Testis (tissue), 3 donors: ENCODE measurements around the gene GFOD1. TPM values are rescaled to one million over a fixed set of nuclear protein-coding genes. Genes with fewer than 3 reads are reported as not detected.
"Not testable (repeated sequence)": the region's sequence is repeated elsewhere in the genome, so short reads cannot be mapped to it uniquely, and the experiment has no call there.

Experiments
- DNase-seq: peaks from one replicate; pipeline ENCODE4 v3.0.0-alpha.2; 2019
- H3K27ac ChIP-seq, 2 donors: fragments of 200-600 bp; sonication (generic); one replicate each; pipeline ENCODE4 v1.5.1; 2019
- H3K27me3 ChIP-seq: fragments of 200-600 bp; sonication (generic); one replicate; pipeline ENCODE4 v1.5.1; 2019
- H3K36me3 ChIP-seq: fragments of 200-600 bp; sonication (generic); one replicate; pipeline ENCODE4 v1.5.1; 2017; ENCODE audit warnings: low read depth; ENCODE audit errors: missing control alignments
- H3K4me1 ChIP-seq: fragments of 200-600 bp; sonication (generic); one replicate; pipeline ENCODE4 v1.5.1; 2019
- H3K4me3 ChIP-seq, 2 donors: fragments of 200-600 bp; sonication (generic); one replicate each; pipeline ENCODE4 v1.5.1; 2017 to 2019
- H3K9me3 ChIP-seq: fragments of 200-600 bp; sonication (generic); one replicate; pipeline ENCODE4 v1.5.1; 2017
- POLR2A ChIP-seq: fragments of 450-650 bp; IDR thresholded peaks from one replicate; pipeline ENCODE4 v1.6.1; 2017; ENCODE audit warnings: antibody characterized with exemption, mild to moderate bottlenecking, moderate library complexity
- WGBS, 2 donors: methylation state at CpG; one replicate each; pipeline ENCODE4 v1.1.5; 2018; 5-methylcytosine and 5-hydroxymethylcytosine counted together
- intact Hi-C: fragments of 100-400 bp; cut with DNase I; formaldehyde crosslinking; loops from one replicate; pipeline ENCODE4 v1.15.1; 2023; ENCODE audit warnings: low total_unique reads
- polyA plus RNA-seq: library from polyadenylated mRNA; stranded (reverse); fragments of 350-450 nt; fragmentation: Illumina TruSeq; extraction: RNeasy Lipid Tissue Mini Kit (QIAGEN cat#74804); gene quantifications from one replicate; pipeline ENCODE4 v1.2.3, GENCODE V29; 2014; ENCODE audit warnings: low read depth, low replicate concordance; ENCODE audit not compliant: insufficient read depth
- total RNA-seq, 2 donors: library from RNA; depleted of rRNA; stranded (reverse); fragments of >200 nt; gene quantifications; one replicate each; pipeline ENCODE4 v1.2.3, GENCODE V29; 2016
- TF ChIP-seq, protein P1 (sequence below), 3 experiments: fragments of 450-650 bp in 2 of 3; fragments of 200-600 bp in 1 of 3; sonication (generic) in 1 of 3; IDR thresholded peaks; one replicate each; pipeline ENCODE4 v1.5.1; 2016 to 2019; ENCODE audit warnings: antibody characterized with exemption in 3 of 3, mild to moderate bottlenecking in 2 of 3, moderate library complexity in 1 of 3

GFOD1 gene
- total and polyA plus RNA-seq, 3 donors from 2014 or later: 2.5 to 5.4 (median 5.0) TPM

DNA sequence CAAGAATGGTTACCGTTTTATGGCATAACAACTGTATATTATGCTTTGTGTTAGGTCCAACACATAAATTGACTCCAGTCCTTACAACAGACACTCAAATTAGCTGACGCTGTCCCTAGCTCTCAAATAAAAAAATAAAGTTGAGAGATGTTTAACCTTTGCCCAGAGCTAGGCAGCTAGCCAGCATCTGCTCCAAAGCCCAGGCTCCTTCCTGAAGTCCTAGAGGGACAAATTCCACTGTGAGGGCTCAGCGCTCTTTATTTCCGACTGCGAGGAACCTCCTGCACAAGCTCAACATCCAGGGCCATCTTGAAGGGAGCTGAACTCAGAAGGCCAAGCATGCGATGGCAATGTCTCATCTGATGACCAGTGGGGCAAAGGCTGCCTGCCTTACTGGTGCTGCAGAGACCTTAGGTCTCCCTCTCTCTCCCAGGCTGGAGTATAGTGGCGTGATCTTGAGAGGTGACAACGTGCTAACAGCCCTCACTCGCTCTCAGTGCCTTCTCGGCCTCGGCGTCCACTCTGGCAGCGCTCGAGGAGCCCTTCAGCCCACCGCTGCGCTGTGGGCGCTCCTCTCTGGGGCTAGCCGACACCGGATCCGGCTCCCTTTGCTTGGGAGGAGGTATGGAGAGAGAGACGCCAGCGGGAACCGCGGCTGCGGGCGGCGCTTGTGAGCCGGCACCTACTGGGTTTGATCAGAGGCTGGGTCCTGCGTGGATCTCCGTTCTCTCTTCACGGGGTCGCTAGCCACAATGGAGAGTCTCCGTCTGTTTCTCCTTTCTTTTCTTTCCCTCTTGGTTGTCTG is 24.7 kb upstream of the GFOD1 start:
- no peak for DNase-seq
- no peaks in the 10 kb centered on the region for H3K9me3 ChIP-seq
- no peaks in the 10 kb centered on the region for H3K36me3 ChIP-seq
- 60 to 74% methylated on average over 31 to 33 of the region's 33 CpGs for WGBS, 2 donors
- TF ChIP-seq, protein P1, sequence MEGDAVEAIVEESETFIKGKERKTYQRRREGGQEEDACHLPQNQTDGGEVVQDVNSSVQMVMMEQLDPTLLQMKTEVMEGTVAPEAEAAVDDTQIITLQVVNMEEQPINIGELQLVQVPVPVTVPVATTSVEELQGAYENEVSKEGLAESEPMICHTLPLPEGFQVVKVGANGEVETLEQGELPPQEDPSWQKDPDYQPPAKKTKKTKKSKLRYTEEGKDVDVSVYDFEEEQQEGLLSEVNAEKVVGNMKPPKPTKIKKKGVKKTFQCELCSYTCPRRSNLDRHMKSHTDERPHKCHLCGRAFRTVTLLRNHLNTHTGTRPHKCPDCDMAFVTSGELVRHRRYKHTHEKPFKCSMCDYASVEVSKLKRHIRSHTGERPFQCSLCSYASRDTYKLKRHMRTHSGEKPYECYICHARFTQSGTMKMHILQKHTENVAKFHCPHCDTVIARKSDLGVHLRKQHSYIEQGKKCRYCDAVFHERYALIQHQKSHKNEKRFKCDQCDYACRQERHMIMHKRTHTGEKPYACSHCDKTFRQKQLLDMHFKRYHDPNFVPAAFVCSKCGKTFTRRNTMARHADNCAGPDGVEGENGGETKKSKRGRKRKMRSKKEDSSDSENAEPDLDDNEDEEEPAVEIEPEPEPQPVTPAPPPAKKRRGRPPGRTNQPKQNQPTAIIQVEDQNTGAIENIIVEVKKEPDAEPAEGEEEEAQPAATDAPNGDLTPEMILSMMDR (IDR thresholded peaks at IDR 0.05): no peak
- TF ChIP-seq POLR2A: no peak
- no peaks in the 10 kb centered on the region for H3K27me3 ChIP-seq
- peak overlapping the region in 1 of 2 donors; percentile 30 for H3K4me3 ChIP-seq
- H3K4me1 ChIP-seq: peaks cover 5% of the 10 kb centered on the region
- intact Hi-C loops: no loop called here
- no peak overlapping the region for H3K27ac ChIP-seq

DNA sequence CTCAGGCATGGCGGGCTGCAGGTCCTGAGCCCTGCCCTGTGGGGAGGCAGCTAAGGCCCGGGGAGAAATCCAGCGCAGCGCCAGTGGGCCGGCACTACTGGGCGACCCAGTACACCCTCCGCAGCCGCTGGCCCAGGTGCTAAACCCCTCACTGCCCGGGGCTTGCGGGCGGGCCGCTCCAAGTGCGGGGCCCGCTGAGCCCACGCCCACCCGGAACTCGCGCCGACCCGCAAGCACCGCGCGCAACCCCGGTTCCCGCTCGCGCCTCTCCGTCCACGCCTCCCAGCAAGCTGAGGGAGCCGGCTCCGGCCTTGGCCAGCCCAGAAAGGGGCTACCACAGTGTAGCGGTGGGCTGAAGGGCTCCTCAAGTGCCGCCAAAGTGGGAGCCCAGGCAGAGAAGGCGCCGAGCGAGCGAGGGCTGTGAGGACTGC is 23.8 kb upstream of the GFOD1 start:
- H3K4me1 ChIP-seq, H3K27me3 ChIP-seq, H3K9me3 ChIP-seq, DNase-seq, H3K27ac ChIP-seq, intact Hi-C loops, H3K36me3 ChIP-seq: not testable (repeated sequence)
- peak overlapping the region; percentile 24 to 30 for H3K4me3 ChIP-seq
- 73% methylated on average over 15 to 36 of the region's 37 CpGs for WGBS, 2 donors

DNA sequence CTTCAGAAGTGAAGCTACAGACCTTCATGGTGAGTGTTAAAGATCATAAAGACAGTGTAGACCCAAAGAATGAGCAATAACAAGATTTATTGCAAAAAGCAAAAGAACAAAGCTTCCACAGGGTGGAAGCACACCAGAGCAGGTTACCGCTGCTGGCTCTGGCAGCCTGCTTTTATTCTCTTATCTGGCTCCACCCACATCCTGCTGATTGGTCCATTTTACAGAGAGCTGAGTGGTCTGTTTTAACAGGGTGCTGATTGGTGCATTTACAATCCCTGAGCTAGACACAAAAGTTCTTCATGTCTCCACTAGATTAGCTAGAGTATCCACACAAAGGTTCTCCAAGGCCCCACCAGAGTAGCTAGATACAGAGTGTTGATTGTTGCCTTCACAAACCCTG is 23.0 kb upstream of the GFOD1 start:
- 63 to 64% methylated on average over 1 of the region's 1 CpG for WGBS, 2 donors
- H3K9me3 ChIP-seq, intact Hi-C loops, H3K27me3 ChIP-seq, H3K4me1 ChIP-seq, H3K36me3 ChIP-seq, H3K27ac ChIP-seq: not testable (repeated sequence)
- peak; percentile 40 for DNase-seq
- H3K4me3 ChIP-seq: peak overlapping the region in 1 of 2 donors; percentile 30

DNA sequence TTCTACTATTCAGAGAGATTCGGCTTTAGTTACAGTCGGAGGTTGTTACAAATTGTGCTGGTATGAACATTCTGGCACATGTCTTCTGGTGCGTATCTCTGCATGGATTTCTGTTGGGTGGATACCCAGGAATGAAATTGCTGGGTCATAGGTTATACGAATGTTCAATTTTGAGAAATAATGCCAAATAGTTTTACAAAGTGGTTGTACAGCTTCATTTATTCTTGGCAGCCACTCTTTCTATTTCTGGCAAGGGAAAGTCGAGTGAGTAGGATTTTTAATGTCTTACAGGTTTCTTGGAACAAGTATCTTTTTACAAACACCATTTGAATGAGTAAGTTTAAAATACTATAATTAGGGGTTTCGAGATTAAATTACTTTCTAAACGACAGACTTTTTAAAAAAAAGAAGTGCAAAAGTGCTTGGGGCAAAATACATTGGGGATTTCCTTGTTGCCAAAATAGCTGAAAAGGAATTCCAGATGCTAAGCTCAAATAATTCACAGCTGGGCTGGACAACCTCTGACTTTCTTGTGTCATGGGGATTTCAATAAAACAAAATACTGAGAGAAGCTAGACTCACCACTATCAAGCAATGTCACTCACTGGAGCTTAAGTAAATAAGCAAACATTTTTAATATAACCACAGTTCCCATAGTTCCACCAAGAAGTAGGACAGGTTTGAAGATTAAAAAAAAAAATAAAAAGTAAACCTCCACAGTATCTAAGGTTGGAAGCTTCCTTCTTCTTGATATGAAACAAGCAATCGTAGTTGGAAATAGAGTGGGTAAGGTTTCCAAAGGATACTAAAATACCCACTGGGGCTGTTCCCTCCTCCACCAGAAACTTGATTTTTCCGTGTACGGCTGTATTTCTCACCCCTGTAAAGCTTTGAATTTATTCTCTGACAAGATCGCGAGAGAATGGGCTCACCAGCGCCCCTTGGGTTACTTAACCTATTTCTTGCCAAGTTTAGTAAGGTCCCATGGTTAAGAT is 21.6 kb upstream of the GFOD1 start:
- WGBS, 2 donors: 27 to 28% methylated on average over 13 of the region's 13 CpGs
- Histone ChIP-seq H3K9me3 (no peaks in the 10 kb centered on the region), H3K27ac (no peak overlapping the region), H3K27me3 (no peaks in the 10 kb centered on the region), H3K4me3 (no peak overlapping the region), H3K36me3 (no peaks in the 10 kb centered on the region), H3K4me1 (peaks cover 5% of the 10 kb centered on the region)
- intact Hi-C loops: no loop called here
- TF ChIP-seq POLR2A: no peak
- TF ChIP-seq, protein P1 (IDR thresholded peaks at IDR 0.05): no peak
- no peak for DNase-seq

DNA sequence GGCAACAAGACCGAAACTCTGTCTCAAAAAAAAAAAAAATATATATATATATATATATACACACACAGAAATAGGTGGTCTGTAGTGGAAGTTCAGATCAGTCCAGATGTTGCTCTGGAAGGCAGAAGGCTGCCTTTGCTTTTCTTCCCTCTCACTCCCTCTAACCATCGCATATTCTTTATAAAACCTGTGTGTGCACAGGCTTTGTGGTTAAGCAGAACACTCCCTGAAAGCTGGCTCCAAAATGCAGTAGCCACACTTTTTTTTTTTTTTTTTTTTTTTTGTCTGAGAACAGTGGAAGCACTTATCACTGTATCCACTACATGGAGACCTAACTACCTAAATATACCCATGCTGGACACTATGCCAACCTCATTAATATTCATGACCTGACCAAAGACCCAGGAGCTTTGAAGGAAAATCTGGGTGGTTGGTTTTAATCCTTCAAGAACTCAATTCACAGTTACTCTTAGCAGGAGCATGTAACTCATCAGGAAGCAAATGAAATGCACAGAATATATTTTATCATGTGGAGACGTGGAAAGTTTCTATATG is 20.0 kb upstream of the GFOD1 start:
- WGBS, 2 donors: 70 to 76% methylated on average over 3 of the region's 3 CpGs
- Histone ChIP-seq H3K4me3 (no peak overlapping the region), H3K36me3 (no peaks in the 10 kb centered on the region), H3K27ac (no peak overlapping the region), H3K9me3 (no peaks in the 10 kb centered on the region), H3K4me1 (peaks cover 5% of the 10 kb centered on the region), H3K27me3 (no peaks in the 10 kb centered on the region)
- intact Hi-C loops: no loop called here
- no peak for TF ChIP-seq POLR2A
- TF ChIP-seq, protein P1 (IDR thresholded peaks at IDR 0.05): no peak
- DNase-seq: no peak
